ENCODE data around the gene VAT1L.
"Not testable (repeated sequence)": the region's sequence is repeated elsewhere in the genome, so short reads cannot be mapped to it uniquely, and the experiment has no call there.

VAT1L gene

GRCh38 chr16:77955127-77955526 lies 166.8 kb downstream of the VAT1L start:
- DNase-seq (ENCODE audit: low spot score), result no peak

GRCh38 chr16:77956231-77956630 lies 167.9 kb downstream of the VAT1L start:
- DNase-seq (ENCODE audit: low spot score), result no peak

- DNase-seq (ENCODE audit: low spot score), result no peak
Observed at GRCh38 chr16:77960766-77961165, 172.4 kb downstream of the VAT1L start.

GRCh38 chr16:77961814-77962213 lies 173.4 kb downstream of the VAT1L start:
- no peak for DNase-seq (ENCODE audit: low spot score)

GRCh38 chr16:77962689-77963088 lies 174.3 kb downstream of the VAT1L start:
- DNase-seq (ENCODE audit: low spot score), result no peak

- DNase-seq (ENCODE audit: low spot score), result no peak
Observed at GRCh38 chr16:77963185-77964044, 175.1 kb downstream of the VAT1L start.

- DNase-seq (ENCODE audit: low spot score), result no peak
Observed at GRCh38 chr16:77965346-77965745, 177.0 kb downstream of the VAT1L start.

GRCh38 chr16:77967054-77967904 lies 178.9 kb downstream of the VAT1L start:
- no peak for DNase-seq (ENCODE audit: low spot score)

- DNase-seq (ENCODE audit: low spot score), result no peak
Observed at GRCh38 chr16:77969861-77970260, 181.5 kb downstream of the VAT1L start.

GRCh38 chr16:77970371-77970770 lies 182.0 kb downstream of the VAT1L start:
- DNase-seq (ENCODE audit: low spot score), result no peak

GRCh38 chr16:77971306-77972061 lies 183.1 kb downstream of the VAT1L start:
- peak; percentile 89 for DNase-seq (ENCODE audit: low spot score)

- no peak for DNase-seq (ENCODE audit: low spot score)
Observed at GRCh38 chr16:77972062-77972392, 183.7 kb downstream of the VAT1L start.

GRCh38 chr16:77974883-77975282 lies 186.5 kb downstream of the VAT1L start:
- no peak for DNase-seq (ENCODE audit: low spot score)

GRCh38 chr16:77975942-77976341 lies 187.6 kb downstream of the VAT1L start:
- DNase-seq (ENCODE audit: low spot score), result no peak

GRCh38 chr16:77977339-77977738 lies 189.0 kb downstream of the VAT1L start:
- DNase-seq (ENCODE audit: low spot score), result no peak

- no peak for DNase-seq (ENCODE audit: low spot score)
Observed at GRCh38 chr16:77985111-77985510, 196.7 kb downstream of the VAT1L start.

GRCh38 chr16:77986011-77986740 lies 197.8 kb downstream of the VAT1L start:
- DNase-seq (ENCODE audit: low spot score), result peak; percentile 9

GRCh38 chr16:77987810-77988209 lies 199.4 kb downstream of the VAT1L start:
- no peak for DNase-seq (ENCODE audit: low spot score)

GRCh38 chr16:77989846-77990245 lies 201.5 kb downstream of the VAT1L start:
- no peak for DNase-seq (ENCODE audit: low spot score)

- DNase-seq (ENCODE audit: low spot score), result no peak
Observed at GRCh38 chr16:77991701-77992100, 203.3 kb downstream of the VAT1L start.

- not testable (repeated sequence) for DNase-seq (ENCODE audit: low spot score)
Observed at GRCh38 chr16:77992381-77992780, 204.0 kb downstream of the VAT1L start.

Measured in Ammon's horn (tissue), 1 donor.